GM12873 (cell line): Measurements from ENCODE around the gene SLC46A3.

ENCODE experiments used
- CTCF ChIP-seq: IDR thresholded peaks from 2 replicates; pipeline ENCODE4 v1.5.1; 2012; ENCODE audit warnings: low read depth, mild to moderate bottlenecking, moderate library complexity, low read length, control low read depth; ENCODE audit not compliant: insufficient read depth; ENCODE audit errors: missing control alignments

SLC46A3 gene

GRCh38 chr13:28697441-28697840 lies 21.3 kb downstream of the SLC46A3 start:
- TF ChIP-seq CTCF, result no peak

DNA sequence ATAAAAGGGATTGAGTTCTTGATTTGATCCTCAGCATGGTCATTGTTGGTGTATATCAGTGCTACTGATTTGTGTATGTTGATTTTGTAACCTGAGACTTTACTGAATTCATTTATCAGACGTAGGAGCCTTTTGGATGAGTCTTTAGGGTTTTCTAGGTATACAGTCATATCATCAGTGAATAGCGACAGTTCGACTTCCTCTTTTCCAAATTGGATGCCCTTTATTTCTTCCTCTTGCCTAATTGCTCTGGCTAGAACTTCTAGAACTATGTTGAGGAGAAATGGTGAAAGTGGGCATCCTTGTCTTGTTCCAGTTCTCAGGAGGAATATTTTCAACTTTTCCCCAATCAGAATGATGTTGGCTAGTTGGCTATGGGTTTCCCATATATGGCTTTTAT lies 32.9 kb downstream of the SLC46A3 start:
- no peak for TF ChIP-seq CTCF

DNA sequence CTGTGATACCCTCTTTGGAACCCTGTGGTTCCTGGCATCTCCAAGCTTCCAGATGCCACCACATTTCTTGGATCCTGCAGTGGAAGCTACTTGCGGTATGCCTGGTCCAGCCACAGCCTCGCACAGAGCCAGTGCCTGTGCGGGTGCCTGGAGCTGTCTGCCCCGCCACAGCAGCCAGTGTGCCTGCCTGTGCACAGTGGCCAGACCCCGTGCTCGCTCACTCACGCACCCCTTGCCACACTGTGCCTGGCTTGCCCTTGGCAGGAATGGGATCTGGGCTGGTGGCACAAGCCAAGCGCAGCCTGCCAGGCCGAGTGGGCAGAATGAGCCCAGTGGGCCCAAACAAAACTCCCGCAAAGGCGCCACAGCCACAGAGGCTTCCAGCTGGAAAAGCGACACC lies 33.7 kb downstream of the SLC46A3 start:
- TF ChIP-seq CTCF, result no peak

- no peak for TF ChIP-seq CTCF
Observed at GRCh38 chr13:28684257-28684656, 34.5 kb downstream of the SLC46A3 start.

DNA sequence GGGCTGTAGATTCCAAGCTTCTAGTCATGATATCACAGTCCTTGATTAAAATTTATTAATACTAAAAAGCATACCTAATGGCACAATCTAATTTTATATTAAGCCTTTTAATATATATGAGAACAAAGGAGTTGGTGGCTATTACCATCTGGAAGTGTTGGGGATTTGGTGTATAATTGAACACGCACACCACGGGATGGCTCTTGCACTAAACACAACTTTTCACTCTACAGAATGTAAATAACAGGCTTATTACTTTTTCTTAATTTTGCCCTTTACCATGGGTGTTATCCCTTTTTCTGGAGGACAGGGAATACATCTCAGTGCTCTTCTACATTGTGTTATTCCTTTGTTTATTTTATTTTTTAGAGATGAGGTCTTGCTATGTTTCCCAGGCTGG lies 38.2 kb downstream of the SLC46A3 start:
- TF ChIP-seq CTCF, result no peak

- no peak for TF ChIP-seq CTCF
Observed at GRCh38 chr13:28679628-28680027, 39.1 kb downstream of the SLC46A3 start.

DNA sequence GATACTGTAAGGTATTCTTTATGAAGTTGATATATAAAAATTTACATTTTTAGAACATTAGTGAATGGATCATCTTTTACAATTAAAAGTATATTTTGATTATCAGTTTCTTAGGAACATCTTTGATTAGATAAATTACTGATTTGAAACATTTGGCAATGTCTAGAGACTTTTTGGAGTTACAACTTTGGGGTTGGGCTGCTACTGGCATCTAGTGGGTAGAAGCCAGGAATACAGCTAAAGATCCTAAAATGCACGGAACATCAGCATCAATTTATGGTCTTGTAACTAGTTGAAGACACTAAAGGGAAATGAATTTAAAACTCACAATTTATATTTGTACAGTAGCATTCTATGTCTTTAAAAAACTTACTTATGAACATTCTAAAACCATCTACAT lies 40.0 kb downstream of the SLC46A3 start:
- peak; percentile 12 for TF ChIP-seq CTCF
